WI38 (cell line): ENCODE results near the gene ENTHD1.

ENCODE experiments used
- H3K4me3 ChIP-seq: 2 replicates; pipeline ENCODE4 v1.5.1; 2011; ENCODE audit warnings: low read depth, mild to moderate bottlenecking, control low read depth, low read length
- CTCF ChIP-seq: IDR thresholded peaks from 2 replicates; pipeline ENCODE4 v1.5.1; 2012; ENCODE audit warnings: low read depth, mild to moderate bottlenecking, control low read depth, low read length

ENTHD1 gene

GRCh38 chr22:39731881-39732555, 161.5 kb downstream of the ENTHD1 start:
- no peak for TF ChIP-seq CTCF
- no peak overlapping the region for H3K4me3 ChIP-seq

GRCh38 chr22:39731481-39731880, 162.1 kb downstream of the ENTHD1 start:
- H3K4me3 ChIP-seq = no peak overlapping the region
- TF ChIP-seq CTCF = no peak

DNA sequence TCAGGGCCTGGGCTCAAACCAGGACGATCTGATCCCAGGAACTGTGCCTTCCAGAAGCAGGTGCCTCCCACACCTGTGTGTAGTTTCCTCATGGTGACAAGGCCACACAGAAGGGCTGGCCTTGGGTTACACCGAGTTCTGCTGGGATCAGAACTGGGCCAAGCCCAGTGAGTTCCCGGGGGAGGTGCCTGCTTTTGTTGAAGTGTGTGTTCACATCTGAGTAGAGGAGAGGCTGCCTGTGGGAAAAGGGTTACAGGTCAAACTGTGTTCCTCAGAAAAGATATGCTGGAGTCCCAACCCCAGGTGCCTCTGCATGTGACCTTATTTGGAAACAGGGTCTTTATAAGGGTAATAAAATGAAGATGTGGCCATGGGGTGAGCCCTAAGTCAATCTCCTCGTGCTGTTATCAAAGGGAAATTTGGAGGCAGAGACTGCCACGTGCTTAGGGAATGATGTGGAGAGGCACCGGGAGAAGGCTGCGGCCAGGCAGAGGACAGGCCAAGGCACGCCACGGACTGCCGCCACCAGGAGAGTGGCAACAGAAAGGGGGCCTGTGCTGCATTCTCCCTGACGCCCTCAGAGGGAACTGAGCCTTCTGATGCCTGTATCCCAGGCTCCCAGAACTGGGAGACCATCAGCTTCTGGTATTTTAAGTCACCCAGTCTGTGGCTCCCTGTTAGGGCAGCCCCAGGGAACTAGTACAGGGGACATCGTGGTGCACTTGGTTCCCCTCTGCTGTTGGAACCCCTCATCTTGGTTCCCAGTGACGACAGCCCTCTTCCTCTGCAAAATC, 164.2 kb downstream of the ENTHD1 start:
- H3K4me3 ChIP-seq = no peak overlapping the region
- TF ChIP-seq CTCF = no peak

GRCh38 chr22:39728236-39728860, 165.2 kb downstream of the ENTHD1 start:
- TF ChIP-seq CTCF = no peak
- H3K4me3 ChIP-seq = no peak overlapping the region

GRCh38 chr22:39727541-39727940, 166.0 kb downstream of the ENTHD1 start:
- no peak overlapping the region for H3K4me3 ChIP-seq
- TF ChIP-seq CTCF = no peak

DNA sequence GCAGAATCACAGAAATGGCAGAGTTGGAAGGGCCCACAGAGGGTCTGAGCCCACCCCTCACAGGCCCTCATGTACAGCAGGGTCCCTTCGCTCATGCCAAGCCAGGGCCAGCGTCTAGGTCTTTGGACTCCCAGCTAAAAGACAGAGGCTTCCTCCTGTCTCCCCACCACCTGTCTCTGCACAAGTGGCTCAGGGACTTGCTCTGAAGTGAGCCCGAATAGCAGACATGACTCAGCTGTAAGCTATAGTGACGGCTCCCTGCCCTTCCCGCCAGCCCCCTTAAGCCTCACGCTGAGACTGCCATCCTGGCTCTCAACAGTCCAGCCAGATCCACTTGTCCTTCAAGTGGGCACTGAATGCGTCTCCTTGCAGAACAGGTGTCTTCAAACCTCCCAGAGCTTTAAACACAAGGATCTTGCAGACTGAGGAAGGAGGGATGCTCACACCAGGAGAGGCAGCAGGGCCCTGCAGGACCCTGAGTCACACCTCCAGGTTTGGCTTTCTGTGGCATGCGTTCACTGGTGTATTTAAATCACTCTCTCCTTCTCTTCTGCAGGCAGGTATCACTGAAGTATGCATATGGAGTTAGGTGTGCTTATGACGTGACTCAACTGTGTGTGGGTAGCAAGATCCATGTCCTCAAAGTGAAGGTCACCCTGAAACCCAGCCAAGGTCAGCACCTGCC, 168.1 kb downstream of the ENTHD1 start:
- no peak overlapping the region for H3K4me3 ChIP-seq
- no peak for TF ChIP-seq CTCF

DNA sequence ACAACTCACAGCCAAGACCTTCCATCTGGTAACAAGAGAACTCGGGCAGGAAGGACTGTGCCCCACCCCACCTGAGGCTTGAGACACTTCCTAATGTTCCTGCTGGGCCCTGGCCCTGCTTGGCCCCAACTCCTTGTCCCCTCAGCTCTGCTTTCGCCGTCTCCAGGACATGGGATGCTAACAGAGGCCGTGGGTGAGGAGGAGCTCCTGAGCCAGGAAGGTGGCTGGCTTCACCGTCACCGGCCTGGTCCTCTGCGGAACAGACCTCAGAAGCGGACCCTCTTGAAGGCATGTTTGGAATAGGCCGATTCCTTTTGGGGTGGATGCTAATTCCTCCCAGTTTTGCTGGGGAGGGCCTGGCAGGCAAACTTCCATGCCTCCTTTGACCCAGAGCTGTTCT, 168.7 kb downstream of the ENTHD1 start:
- no peak overlapping the region for H3K4me3 ChIP-seq
- no peak for TF ChIP-seq CTCF
